Panc1 (cell line): Measurements from ENCODE around the gene RABGAP1L. TPM values are rescaled to one million over a fixed set of nuclear protein-coding genes. Genes with fewer than 3 reads are reported as not detected.

Experiments
- ATAC-seq: fragments of 200-7000 bp; cut with Tn5 transposase; 2 replicates; pipeline ENCODE4 v1.9.1; 2020; ENCODE audit warnings: mild to moderate bottlenecking, moderate library complexity
- BruUV-seq: library from RNA; stranded (reverse); fragments of 400-500 nt; replicated peaks from 2 replicates; lab custom pipeline; 2021; lab: Mats Ljungman, UMichigan
- CTCF ChIA-PET: fragments of 300-600 bp; sonication (Branson Sonifier 250); formaldehyde crosslinking; loops from one replicate; lab custom pipeline; 2022; ENCODE audit warnings: antibody characterized with exemption; lab: Charles Lee
- POLR2A ChIA-PET: fragments of 300-600 bp; sonication (Branson Sonifier 250); formaldehyde crosslinking; loops from one replicate; lab custom pipeline; 2022; ENCODE audit warnings: antibody characterized with exemption; lab: Charles Lee
- DNase-seq: peaks from one replicate; pipeline ENCODE4 v3.0.0-alpha.2; 2010; ENCODE audit warnings: low read depth, low spot score
- H3K27ac ChIP-seq: 2 replicates; pipeline ENCODE4 v1.5.1; 2011; ENCODE audit warnings: mild to moderate bottlenecking, low read length, inconsistent platforms
- H3K27me3 ChIP-seq: fragments of 200-500 bp; sonication (Bioruptor generic); 2 replicates; pipeline ENCODE4 v1.6.0; 2014; ENCODE audit warnings: low read length, inconsistent platforms; ENCODE audit not compliant: control insufficient read depth, insufficient read depth
- H3K36me3 ChIP-seq: fragments of 200-500 bp; sonication (Bioruptor generic); 2 replicates; pipeline ENCODE4 v1.5.1; 2014; ENCODE audit warnings: inconsistent platforms, mild to moderate bottlenecking, low read length, moderate library complexity; ENCODE audit not compliant: control insufficient read depth, insufficient read depth
- H3K4me1 ChIP-seq: 2 replicates; pipeline ENCODE4 v1.5.1; 2011; ENCODE audit warnings: inconsistent platforms, mild to moderate bottlenecking, low read length, moderate library complexity; ENCODE audit not compliant: control insufficient read depth, insufficient read depth
- H3K4me3 ChIP-seq, 2 experiments: 2 replicates each; pipeline ENCODE4 v1.5.1; 2011 to 2012; ENCODE audit warnings: low read depth in 2 of 2, low read length in 2 of 2, mild to moderate bottlenecking in 2 of 2, inconsistent platforms in 1 of 2, moderate library complexity in 1 of 2
- H3K9me3 ChIP-seq: fragments of 200-500 bp; sonication (Bioruptor generic); 2 replicates; pipeline ENCODE4 v1.5.1; 2014; ENCODE audit warnings: low read depth, mild to moderate bottlenecking, inconsistent platforms, low read length, moderate library complexity; ENCODE audit not compliant: control insufficient read depth, insufficient read depth
- CTCF ChIP-seq: fragments of 450-650 bp; IDR thresholded peaks from 2 replicates; pipeline ENCODE4 v1.5.1; 2017; ENCODE audit warnings: mild to moderate bottlenecking
- POLR2AphosphoS5 ChIP-seq: IDR thresholded peaks from 2 replicates; pipeline ENCODE4 v1.6.1; 2012; ENCODE audit warnings: mild to moderate bottlenecking, low read depth, low read length, moderate library complexity
- REST ChIP-seq, 2 experiments: IDR thresholded peaks; 2 replicates each; pipeline ENCODE4 v1.6.1; 2011 to 2012; ENCODE audit warnings: low read depth in 2 of 2, control low read depth in 1 of 2, low read length in 1 of 2, mild to moderate bottlenecking in 1 of 2, moderate library complexity in 1 of 2; ENCODE audit not compliant: insufficient read depth in 1 of 2
- SIN3A ChIP-seq: IDR thresholded peaks from 2 replicates; pipeline ENCODE4 v1.6.1; 2012; ENCODE audit warnings: low read depth, mild to moderate bottlenecking, low read length, moderate library complexity, borderline replicate concordance; ENCODE audit not compliant: insufficient read depth
- TCF7L2 ChIP-seq: IDR thresholded peaks from 2 replicates; pipeline ENCODE4 v1.6.1; 2011; ENCODE audit warnings: mild to moderate bottlenecking, low read depth, low read length, inconsistent platforms
- in situ Hi-C: cut with HindIII; loops from 2 replicates; pipeline ENCODE4 v1.10.0; 2016; ENCODE audit warnings: low sequenced_read_pairs, low pct_unique_long_range_greater_than_20kb
- intact Hi-C: fragments of 100-400 bp; cut with micrococcal nuclease; formaldehyde crosslinking; loops from one replicate; pipeline ENCODE4 v1.10.0; 2022; ENCODE audit not compliant: unreplicated experiment
- total RNA-seq: library from RNA; stranded (reverse); gene quantifications from one replicate; pipeline ENCODE4 v1.2.1, GENCODE V29; 2021; ENCODE audit not compliant: unreplicated experiment

The RABGAP1L gene
- total RNA-seq, 1 experiment from 2014 or later, result 37.0 TPM

- no peaks in the 10 kb centered on the region for H3K36me3 ChIP-seq
- ATAC-seq (no peak), DNase-seq (no peak)
- in situ Hi-C loops, result no loop called here
- H3K4me3 ChIP-seq, result no peak overlapping the region
- POLR2A ChIA-PET, result no interaction called here
- no peak for TF ChIP-seq POLR2AphosphoS5
- no peak for TF ChIP-seq REST (IDR thresholded peaks at IDR 0.05; ENCODE audit: insufficient read depth in 1 of 2, low read depth in 2 of 2, low read length in 1 of 2)
- TF ChIP-seq TCF7L2, result no peak
- no peak for TF ChIP-seq SIN3A
- TF ChIP-seq CTCF, result no peak
- intact Hi-C loops, result no loop called here
- no peaks in the 10 kb centered on the region for H3K27me3 ChIP-seq
- no TSS peak for BruUV-seq
- CTCF ChIA-PET, result no interaction called here
- no peak overlapping the region for H3K27ac ChIP-seq
- no peaks in the 10 kb centered on the region for H3K9me3 ChIP-seq
- no peaks in the 10 kb centered on the region for H3K4me1 ChIP-seq
Observed at GRCh38 chr1:174689524-174689923, 530.2 kb downstream of the RABGAP1L start.

GRCh38 chr1:174690266-174690665 is 530.9 kb downstream of the RABGAP1L start:
- ChIA-PET CTCF (no interaction called here), POLR2A (no interaction called here)
- ATAC-seq (no peak), DNase-seq (no peak)
- intact Hi-C loops, result no loop called here
- Histone ChIP-seq H3K27ac (no peak overlapping the region), H3K4me1 (no peaks in the 10 kb centered on the region), H3K27me3 (no peaks in the 10 kb centered on the region), H3K36me3 (no peaks in the 10 kb centered on the region), H3K9me3 (no peaks in the 10 kb centered on the region), H3K4me3 (no peak overlapping the region)
- no TSS peak for BruUV-seq
- in situ Hi-C loops, result no loop called here
- TF ChIP-seq REST (IDR thresholded peaks at IDR 0.05; ENCODE audit: insufficient read depth in 1 of 2, low read depth in 2 of 2, low read length in 1 of 2) (no peak), SIN3A (no peak), CTCF (no peak), POLR2AphosphoS5 (no peak), TCF7L2 (no peak)
